Ascending aorta (tissue), 2 donors: ENCODE data around the gene SLC22A12. TPM values are rescaled to one million over a fixed set of nuclear protein-coding genes. Genes with fewer than 3 reads are reported as not detected.

ENCODE experiments used
- DNase-seq, 2 donors: peaks; one replicate each; pipeline ENCODE4 v3.0.0-alpha.2; 2019; ENCODE audit warnings: low spot score in 2 of 2
- H3K27ac ChIP-seq, 2 donors: fragments of 200-600 bp; sonication (generic); one replicate each; pipeline ENCODE4 v1.5.1; 2016 to 2017; ENCODE audit warnings: mild to moderate bottlenecking in 1 of 2
- H3K27me3 ChIP-seq: fragments of 200-600 bp; sonication (generic); one replicate; pipeline ENCODE4 v1.5.1; 2017
- H3K36me3 ChIP-seq, 2 donors: fragments of 200-600 bp; sonication (generic); one replicate each; pipeline ENCODE4 v1.5.1; 2016
- H3K4me1 ChIP-seq, 2 donors: fragments of 200-600 bp; sonication (generic); one replicate each; pipeline ENCODE4 v1.5.1; 2016 to 2017; ENCODE audit warnings: mild to moderate bottlenecking in 1 of 2
- H3K4me3 ChIP-seq, 2 donors: fragments of 200-600 bp; sonication (generic); one replicate each; pipeline ENCODE4 v1.5.1; 2016 to 2017; ENCODE audit warnings: mild to moderate bottlenecking in 1 of 2
- H3K9me3 ChIP-seq, 2 donors: fragments of 200-600 bp; sonication (generic); one replicate each; pipeline ENCODE4 v1.5.1; 2016
- intact Hi-C: fragments of 100-400 bp; cut with DNase I; formaldehyde crosslinking; loops from one replicate; pipeline ENCODE4 v1.15.1; 2023
- total RNA-seq: library from RNA; depleted of rRNA; stranded (reverse); fragments of >200 nt; gene quantifications from one replicate; pipeline ENCODE4 v1.1.0, GENCODE V29; 2016
- TF ChIP-seq, protein P1 (sequence below), 3 experiments: fragments of 200-600 bp in 2 of 3; fragments of 450-650 bp in 1 of 3; sonication (generic) in 2 of 3; IDR thresholded peaks; one replicate each; pipeline ENCODE4 v1.5.1; 2016 to 2019; ENCODE audit warnings: antibody characterized with exemption in 3 of 3, mild to moderate bottlenecking in 1 of 3, moderate library complexity in 1 of 3

SLC22A12 gene
- total RNA-seq, 1 donor from 2014 or later, result not detected

DNA sequence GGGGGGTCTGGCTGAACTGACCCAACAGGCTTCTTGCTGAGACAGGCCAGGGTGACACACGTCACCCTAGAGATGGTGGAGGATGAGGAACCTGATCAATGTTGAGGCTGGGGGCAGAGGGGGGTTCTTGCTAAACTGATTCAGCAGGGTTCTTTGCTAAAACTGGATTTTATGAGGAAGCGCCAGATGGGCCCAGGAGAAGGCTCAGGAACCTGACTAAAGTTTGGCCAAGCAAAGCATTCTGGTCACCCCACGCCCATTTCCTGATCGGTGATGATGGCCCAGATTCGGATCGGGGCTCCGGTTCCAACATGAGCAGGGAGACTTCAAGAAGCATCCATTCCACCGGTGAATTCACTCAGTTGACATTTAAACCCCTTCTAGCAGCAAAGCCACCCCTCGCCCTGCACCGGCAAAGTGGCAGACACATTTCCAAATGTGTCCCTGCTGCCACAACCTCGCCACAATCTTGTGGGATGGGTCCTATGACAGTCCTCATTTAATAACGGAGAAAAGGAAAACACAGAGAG is 34.2 kb upstream of the SLC22A12 start:
- intact Hi-C loops, result no loop called here
- TF ChIP-seq, protein P1, sequence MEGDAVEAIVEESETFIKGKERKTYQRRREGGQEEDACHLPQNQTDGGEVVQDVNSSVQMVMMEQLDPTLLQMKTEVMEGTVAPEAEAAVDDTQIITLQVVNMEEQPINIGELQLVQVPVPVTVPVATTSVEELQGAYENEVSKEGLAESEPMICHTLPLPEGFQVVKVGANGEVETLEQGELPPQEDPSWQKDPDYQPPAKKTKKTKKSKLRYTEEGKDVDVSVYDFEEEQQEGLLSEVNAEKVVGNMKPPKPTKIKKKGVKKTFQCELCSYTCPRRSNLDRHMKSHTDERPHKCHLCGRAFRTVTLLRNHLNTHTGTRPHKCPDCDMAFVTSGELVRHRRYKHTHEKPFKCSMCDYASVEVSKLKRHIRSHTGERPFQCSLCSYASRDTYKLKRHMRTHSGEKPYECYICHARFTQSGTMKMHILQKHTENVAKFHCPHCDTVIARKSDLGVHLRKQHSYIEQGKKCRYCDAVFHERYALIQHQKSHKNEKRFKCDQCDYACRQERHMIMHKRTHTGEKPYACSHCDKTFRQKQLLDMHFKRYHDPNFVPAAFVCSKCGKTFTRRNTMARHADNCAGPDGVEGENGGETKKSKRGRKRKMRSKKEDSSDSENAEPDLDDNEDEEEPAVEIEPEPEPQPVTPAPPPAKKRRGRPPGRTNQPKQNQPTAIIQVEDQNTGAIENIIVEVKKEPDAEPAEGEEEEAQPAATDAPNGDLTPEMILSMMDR (IDR thresholded peaks at IDR 0.05), result no peak

DNA sequence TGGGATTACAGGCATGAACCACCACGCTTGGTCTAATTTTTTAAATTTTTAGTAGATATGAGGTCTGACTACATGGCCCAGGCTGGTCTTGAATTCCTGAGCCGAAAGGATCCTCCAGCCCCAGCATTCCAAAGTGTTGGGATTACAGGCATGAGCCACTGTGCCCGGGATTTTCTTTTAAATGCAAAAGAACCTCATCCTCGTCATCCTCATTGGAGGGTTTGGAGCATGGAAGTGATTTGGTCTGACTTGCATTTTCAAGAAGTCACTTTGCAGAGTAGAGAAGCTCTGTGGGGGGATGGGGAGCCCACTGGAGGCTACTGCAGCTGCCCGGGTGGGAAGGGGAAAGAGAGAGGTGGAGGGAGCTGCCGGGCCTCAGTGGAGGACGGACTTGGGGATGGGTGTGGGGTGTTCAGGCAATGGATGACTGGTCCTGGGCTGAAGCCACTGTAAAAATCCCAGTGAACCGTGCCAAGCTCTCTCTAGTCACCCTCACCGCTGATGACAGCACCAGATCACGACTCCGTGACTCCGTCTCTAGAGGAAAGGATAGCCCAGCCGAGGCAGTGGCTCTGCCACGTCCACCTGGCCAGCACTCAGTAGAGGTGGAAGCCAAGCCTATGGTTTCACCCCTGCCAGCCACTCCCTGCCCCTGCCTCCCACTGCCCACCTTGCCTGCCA is 32.8 kb upstream of the SLC22A12 start:
- Histone ChIP-seq H3K9me3 (no peaks in the 10 kb centered on the region), H3K4me1 (peaks cover 11 to 20% of the 10 kb centered on the region in 2 donors), H3K27ac (no peak overlapping the region), H3K4me3 (no peak overlapping the region), H3K36me3 (no peaks in the 10 kb centered on the region), H3K27me3 (no peaks in the 10 kb centered on the region)
- no peak for DNase-seq
- TF ChIP-seq, protein P1 (IDR thresholded peaks at IDR 0.05), result no peak
- intact Hi-C loops, result no loop called here

More for the DNA sequence above, 34.2 kb upstream of the SLC22A12 start:
- H3K27ac ChIP-seq, result no peak overlapping the region
- no peaks in the 10 kb centered on the region for H3K27me3 ChIP-seq
- no peak for DNase-seq
- H3K36me3 ChIP-seq, result no peaks in the 10 kb centered on the region
- H3K9me3 ChIP-seq, result no peaks in the 10 kb centered on the region
- peaks cover 11 to 20% of the 10 kb centered on the region in 2 donors for H3K4me1 ChIP-seq
- no peak overlapping the region for H3K4me3 ChIP-seq

DNA sequence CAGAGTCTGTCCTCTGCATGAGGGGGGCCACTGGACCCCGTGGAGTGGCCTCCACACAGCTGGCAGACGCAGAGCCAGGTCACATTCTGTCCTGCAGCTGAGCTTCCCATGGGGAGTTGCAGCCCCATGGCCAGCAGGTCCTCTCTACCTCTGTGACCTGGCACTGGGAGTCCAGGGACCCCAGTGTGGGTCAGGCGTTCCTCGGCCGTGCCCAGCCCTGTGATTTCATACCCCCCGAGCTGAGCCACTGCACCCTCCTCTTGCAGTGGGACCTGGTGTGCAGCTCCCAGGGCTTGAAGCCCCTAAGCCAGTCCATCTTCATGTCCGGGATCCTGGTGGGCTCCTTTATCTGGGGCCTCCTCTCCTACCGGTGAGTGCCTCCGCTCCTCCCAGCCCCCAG is 32.2 kb upstream of the SLC22A12 start:
- TF ChIP-seq, protein P1 (IDR thresholded peaks at IDR 0.05), result no peak
- H3K4me3 ChIP-seq, result no peak overlapping the region
- H3K4me1 ChIP-seq, result peaks cover 9 to 13% of the 10 kb centered on the region in 2 donors
- H3K9me3 ChIP-seq, result no peaks in the 10 kb centered on the region
- no peak for DNase-seq
- no peak overlapping the region for H3K27ac ChIP-seq
- no peaks in the 10 kb centered on the region for H3K27me3 ChIP-seq
- intact Hi-C loops, result no loop called here
- H3K36me3 ChIP-seq, result no peaks in the 10 kb centered on the region

DNA sequence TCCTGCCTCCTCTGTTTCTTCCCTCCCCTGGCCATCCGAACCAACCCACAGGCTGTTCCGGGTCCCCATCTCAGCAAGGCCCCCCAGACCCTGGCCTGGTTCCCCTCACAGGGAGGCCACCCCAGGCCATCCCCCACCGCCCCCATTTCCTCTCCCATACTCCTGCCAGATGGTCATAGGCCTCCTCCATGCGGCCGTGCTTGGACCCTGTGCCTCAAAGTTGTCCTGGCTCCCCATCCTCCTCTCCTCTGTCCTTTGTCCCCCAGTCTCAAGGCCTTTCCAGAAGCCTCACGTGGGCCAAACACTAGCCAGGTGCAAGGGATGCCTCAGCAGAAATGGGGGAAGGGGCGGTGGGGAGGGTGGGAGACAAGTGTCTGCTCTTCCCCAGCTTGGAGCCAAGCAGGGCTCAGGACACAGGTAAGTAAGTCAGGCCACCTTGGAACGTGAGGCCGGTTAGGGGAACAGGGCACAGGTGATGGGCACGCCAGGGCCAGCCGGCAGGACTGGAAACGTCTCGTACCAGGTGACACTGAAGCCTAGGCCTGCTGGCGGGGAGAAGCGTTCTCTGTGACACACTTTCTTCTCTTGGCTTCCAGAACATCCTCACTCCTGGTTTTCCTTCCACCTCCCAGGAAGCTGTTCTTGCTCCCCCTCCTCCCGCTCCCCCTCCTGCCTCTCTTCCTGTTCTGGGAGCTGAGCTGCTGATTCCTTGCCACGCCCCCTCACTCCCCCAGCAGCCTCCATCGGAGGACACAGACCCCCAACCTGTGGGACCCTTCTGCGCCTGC is 31.5 kb upstream of the SLC22A12 start:
- DNase-seq, result no peak
- H3K4me1 ChIP-seq, result peaks cover 2 to 7% of the 10 kb centered on the region in 2 donors
- H3K4me3 ChIP-seq, result no peak overlapping the region
- intact Hi-C loops, result no loop called here
- no peak overlapping the region for H3K27ac ChIP-seq
- no peaks in the 10 kb centered on the region for H3K9me3 ChIP-seq
- no peaks in the 10 kb centered on the region for H3K36me3 ChIP-seq
- no peaks in the 10 kb centered on the region for H3K27me3 ChIP-seq
- TF ChIP-seq, protein P1 (IDR thresholded peaks at IDR 0.05), result no peak

DNA sequence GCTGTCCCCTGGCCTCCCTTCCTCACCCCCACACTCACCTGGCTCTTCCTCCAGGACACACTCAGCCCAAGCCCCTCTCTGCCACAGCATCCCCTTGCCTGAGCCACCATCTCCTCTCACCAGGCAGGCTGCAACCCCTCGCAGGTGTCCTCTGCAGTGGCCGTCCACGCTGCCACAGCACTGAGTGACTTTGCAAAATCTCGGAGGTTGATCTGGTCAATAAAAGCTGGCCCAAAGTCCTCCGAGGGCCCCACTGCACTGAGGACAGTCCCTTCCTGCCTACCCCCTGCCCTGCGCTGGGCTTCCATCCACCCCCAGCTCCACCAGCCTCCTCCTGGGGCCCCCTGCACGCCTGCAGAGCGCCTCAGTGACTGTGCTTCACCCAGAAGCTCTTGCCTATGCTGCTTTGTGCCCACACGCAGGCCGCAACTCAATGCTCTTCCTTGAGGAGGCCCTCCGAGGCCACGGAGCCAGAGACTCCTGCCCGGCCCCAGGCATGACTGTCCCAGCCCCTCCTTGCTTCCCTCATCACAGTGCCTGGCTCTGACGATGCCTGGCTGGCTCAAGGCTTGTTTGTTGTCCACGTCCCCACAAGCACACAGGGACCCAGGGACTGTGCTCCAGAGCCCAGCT is 30.8 kb upstream of the SLC22A12 start:
- DNase-seq, result no peak
- Histone ChIP-seq H3K27ac (no peak overlapping the region), H3K4me1 (no peaks in the 10 kb centered on the region), H3K36me3 (no peaks in the 10 kb centered on the region), H3K27me3 (no peaks in the 10 kb centered on the region), H3K9me3 (no peaks in the 10 kb centered on the region), H3K4me3 (no peak overlapping the region)
- TF ChIP-seq, protein P1 (IDR thresholded peaks at IDR 0.05), result no peak
- intact Hi-C loops, result no loop called here
